ENCODE measurements around the gene FOXRED1. TPM values are rescaled to one million over a fixed set of nuclear protein-coding genes. Genes with fewer than 3 reads are reported as not detected.

The FOXRED1 gene
- total and polyA plus RNA-seq, 2 of the 13 experiments (the other 11 are each of a cell fraction or from before 2014, with no cell fraction given) = 29.6 to 42.9 TPM

DNA sequence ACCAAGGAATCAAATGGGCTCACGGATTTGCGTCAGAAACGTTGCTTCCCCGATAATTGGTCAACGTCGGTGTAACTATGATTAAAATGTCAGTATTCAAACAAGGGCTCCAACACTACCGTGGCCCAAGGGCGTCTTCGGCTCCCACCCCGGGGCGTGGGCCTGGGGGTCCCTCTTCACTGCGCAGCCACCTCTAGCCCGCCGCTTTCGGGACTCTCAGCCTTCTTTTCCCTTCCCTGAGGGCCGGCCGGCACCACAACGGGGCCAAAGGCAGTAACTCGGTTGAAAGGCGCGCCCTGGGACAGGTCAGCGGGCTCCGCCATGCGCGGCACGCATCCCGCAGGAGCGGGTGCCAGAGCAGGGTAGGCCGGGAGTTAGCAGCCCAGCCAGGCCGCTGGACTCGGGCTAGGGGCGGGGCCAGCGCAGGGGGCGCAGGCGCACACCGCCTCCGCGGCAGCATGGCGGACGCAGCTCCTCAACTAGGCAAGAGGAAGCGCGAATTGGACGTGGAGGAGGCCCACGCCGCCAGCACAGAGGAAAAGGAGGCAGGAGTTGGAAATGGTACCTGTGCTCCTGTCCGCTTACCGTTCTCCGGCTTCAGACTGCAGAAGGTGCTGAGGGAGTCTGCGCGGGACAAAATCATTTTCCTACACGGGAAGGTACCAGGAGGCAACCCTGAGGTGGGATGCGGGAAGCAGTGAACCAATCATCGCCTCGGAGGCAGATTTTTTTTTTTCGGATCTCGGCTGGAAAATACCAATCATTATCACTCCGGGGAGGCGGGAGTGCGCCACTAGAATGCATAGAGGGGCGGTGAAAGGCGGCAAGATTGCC, 34.9 kb downstream of the FOXRED1 start, which contains the start of gene DCPS (continued):
- TF ChIP-seq ZNF776 (CRISPR knock-in tag; IDR thresholded peaks at IDR 0.05) = peak; percentile 81
- peak; percentile 90 for TF ChIP-seq ZSCAN9 (CRISPR knock-in tag; IDR thresholded peaks at IDR 0.05; ENCODE audit: borderline replicate concordance)
- no peak for TF ChIP-seq ZNF619 (CRISPR knock-in tag; IDR thresholded peaks at IDR 0.05)
- peak; percentile 91 for TF ChIP-seq ZNF430 (CRISPR knock-in tag; IDR thresholded peaks at IDR 0.05)
- 0 out of 2 replicates have a peak, but pooled peaks have one; percentile 65 for TF ChIP-seq ZNF512 (CRISPR knock-in tag; IDR thresholded peaks at IDR 0.05)
- TF ChIP-seq ZNF850 (CRISPR knock-in tag; conservative IDR thresholded peaks at IDR 0.05) = no peak
- 0 out of 2 replicates have a peak, but pooled peaks have one; percentile 36 for TF ChIP-seq ETV5 (CRISPR knock-in tag; IDR thresholded peaks at IDR 0.05; ENCODE audit: borderline replicate concordance)
- peak; percentile 55 for TF ChIP-seq RBM22 (optimal IDR thresholded peaks at IDR 0.05; ENCODE audit: low read length)
- TF ChIP-seq, protein P1, sequence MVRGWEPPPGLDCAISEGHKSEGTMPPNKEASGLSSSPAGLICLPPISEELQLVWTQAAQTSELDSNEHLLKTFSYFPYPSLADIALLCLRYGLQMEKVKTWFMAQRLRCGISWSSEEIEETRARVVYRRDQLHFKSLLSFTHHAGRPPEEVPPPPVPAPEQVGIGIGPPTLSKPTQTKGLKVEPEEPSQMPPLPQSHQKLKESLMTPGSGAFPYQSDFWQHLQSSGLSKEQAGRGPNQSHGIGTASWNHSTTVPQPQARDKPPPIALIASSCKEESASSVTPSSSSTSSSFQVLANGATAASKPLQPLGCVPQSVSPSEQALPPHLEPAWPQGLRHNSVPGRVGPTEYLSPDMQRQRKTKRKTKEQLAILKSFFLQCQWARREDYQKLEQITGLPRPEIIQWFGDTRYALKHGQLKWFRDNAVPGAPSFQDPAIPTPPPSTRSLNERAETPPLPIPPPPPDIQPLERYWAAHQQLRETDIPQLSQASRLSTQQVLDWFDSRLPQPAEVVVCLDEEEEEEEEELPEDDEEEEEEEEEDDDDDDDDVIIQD (CRISPR knock-in tag; IDR thresholded peaks at IDR 0.05; ENCODE audit: low read depth) = peak; percentile 11; the same call in 1 of the 2 replicates
- TF ChIP-seq ZNF616 (CRISPR knock-in tag; IDR thresholded peaks at IDR 0.05; ENCODE audit: low read depth) = peak; percentile 88; the same call in 1 of the 2 replicates
- peak; percentile 94 for TF ChIP-seq ZFP82 (CRISPR knock-in tag; IDR thresholded peaks at IDR 0.05; ENCODE audit: borderline replicate concordance)
- TF ChIP-seq KAT2B (IDR thresholded peaks at IDR 0.05; ENCODE audit: borderline replicate concordance, low read depth, low read length) = no peak
- TF ChIP-seq SMYD3 (CRISPR knock-in tag; IDR thresholded peaks at IDR 0.05) = no peak
- peak; percentile 77; the same call in 1 of the 2 replicates for TF ChIP-seq NFKBIZ (CRISPR knock-in tag; IDR thresholded peaks at IDR 0.05)
- TF ChIP-seq HNRNPL (IDR thresholded peaks at IDR 0.05; ENCODE audit: low read depth, low read length) = no peak
- peak; percentile 85; the same call in 1 of the 2 replicates for TF ChIP-seq ZNF337 (CRISPR knock-in tag; IDR thresholded peaks at IDR 0.05; ENCODE audit: borderline replicate concordance, low read depth)
- TF ChIP-seq ERF (CRISPR knock-in tag; IDR thresholded peaks at IDR 0.05) = peak; percentile 81; the same call in 1 of the 2 replicates
- 0 out of 2 replicates have a peak, but pooled peaks have one; percentile 54 for TF ChIP-seq ZNF367 (CRISPR knock-in tag; IDR thresholded peaks at IDR 0.05; ENCODE audit: borderline replicate concordance)
- no peak for TF ChIP-seq ZNF672 (CRISPR knock-in tag; IDR thresholded peaks at IDR 0.05)
- TF ChIP-seq SNAPC2 (CRISPR knock-in tag; IDR thresholded peaks at IDR 0.05) = 0 out of 2 replicates have a peak, but pooled peaks have one; percentile 49
- TF ChIP-seq ZNF605 (CRISPR knock-in tag; IDR thresholded peaks at IDR 0.05) = peak; percentile 99
- no peak for TF ChIP-seq SNAPC4 (CRISPR knock-in tag; IDR thresholded peaks at IDR 0.05)

All from HepG2 (cell line).